SK-N-SH (cell line): ENCODE data around the gene AHNAK. TPM values are rescaled to one million over a fixed set of nuclear protein-coding genes. Genes with fewer than 3 reads are reported as not detected.

ENCODE experiments used
- CTCF ChIA-PET: fragments of 300-600, 350-600 bp; formaldehyde crosslinking; extraction: SDS; loops from one replicate; lab custom pipeline; 2021; lab: Yijun Ruan, JAX
- POLR2A ChIA-PET: fragments of 350-600 bp; sonication (Branson Sonifier 250); formaldehyde crosslinking; extraction: SDS; loops from one replicate; lab custom pipeline; 2020; ENCODE audit warnings: antibody characterized with exemption, inconsistent platforms; lab: Yijun Ruan, JAX
- DNase-seq: peaks from one replicate; pipeline ENCODE4 v3.0.0; 2012
- H2AFZ ChIP-seq: fragments of 200-600 bp; sonication (generic); 2 replicates; pipeline ENCODE4 v1.8.1; 2016; ENCODE audit warnings: antibody characterized with exemption, mild to moderate bottlenecking, low read depth
- H3F3A ChIP-seq: fragments of 200-600 bp; sonication (generic); replicated peaks from 2 replicates; pipeline ENCODE3; 2016; ENCODE audit warnings: antibody characterized with exemption, mild to moderate bottlenecking; ENCODE audit not compliant: insufficient read depth
- H3K27ac ChIP-seq, 2 experiments: fragments of 200-500 bp in 1 of 2; fragments of 200-600 bp in 1 of 2; sonication (Bioruptor generic) in 1 of 2; sonication (generic), shearing (Covaris generic) in 1 of 2; 2 replicates each; pipeline versions ENCODE4 v1.5.1 to v1.6.1; 2014 to 2016; ENCODE audit warnings: low read depth in 2 of 2, inconsistent platforms in 1 of 2, low read length in 1 of 2, mild to moderate bottlenecking in 1 of 2, mixed read lengths in 1 of 2
- H3K27me3 ChIP-seq: fragments of 200-600 bp; sonication (generic), shearing (Covaris generic); 2 replicates; pipeline ENCODE4 v1.6.1; 2016; ENCODE audit warnings: mixed run types; ENCODE audit not compliant: insufficient read depth
- H3K36me3 ChIP-seq, 2 experiments: fragments of 200-500 bp in 1 of 2; fragments of 200-600 bp in 1 of 2; sonication (Bioruptor generic) in 1 of 2; sonication (generic) in 1 of 2; replicated peaks in 1 of 2; 2 replicates each; pipeline versions ENCODE3 to v1.5.1; 2014 to 2016; ENCODE audit warnings: low read length in 1 of 2, mild to moderate bottlenecking in 1 of 2; ENCODE audit not compliant: insufficient read depth in 2 of 2, control insufficient read depth in 1 of 2
- H3K4me1 ChIP-seq, 2 experiments: fragments of 200-500 bp in 1 of 2; fragments of 200-600 bp in 1 of 2; sonication (Bioruptor generic) in 1 of 2; sonication (generic), shearing (Covaris generic) in 1 of 2; 2 replicates each; pipeline versions ENCODE4 v1.5.1 to v1.6.1; 2014 to 2016; ENCODE audit warnings: low read depth in 1 of 2, low read length in 1 of 2, mixed run types in 1 of 2; ENCODE audit not compliant: insufficient read depth in 2 of 2, control insufficient read depth in 1 of 2
- H3K4me2 ChIP-seq: fragments of 200-600 bp; sonication (generic), shearing (Covaris generic); 2 replicates; pipeline ENCODE4 v1.6.1; 2017; ENCODE audit warnings: mixed run types
- H3K4me3 ChIP-seq, 2 experiments: fragments of 200-500 bp in 1 of 2; fragments of 200-600 bp in 1 of 2; sonication (Bioruptor generic) in 1 of 2; sonication (generic), shearing (Covaris generic) in 1 of 2; 2 replicates each; pipeline versions ENCODE4 v1.5.1 to v1.8.1; 2014 to 2016; ENCODE audit warnings: low read depth in 2 of 2, inconsistent platforms in 1 of 2, low read length in 1 of 2, mild to moderate bottlenecking in 1 of 2, mixed read lengths in 1 of 2, moderate library complexity in 1 of 2
- H3K79me2 ChIP-seq: fragments of 200-600 bp; sonication (generic); 2 replicates; pipeline ENCODE4 v1.8.1; 2017; ENCODE audit warnings: mild to moderate bottlenecking; ENCODE audit not compliant: insufficient read depth
- H3K9ac ChIP-seq: fragments of 200-600 bp; sonication (generic); 2 replicates; pipeline ENCODE4 v1.6.1; 2017; ENCODE audit warnings: mixed run types
- H3K9me2 ChIP-seq: fragments of 200-600 bp; sonication (generic); 2 replicates; pipeline ENCODE4 v1.6.1; 2017; ENCODE audit warnings: mixed run types
- H3K9me3 ChIP-seq: fragments of 200-600 bp; sonication (generic); 2 replicates; pipeline ENCODE4 v1.6.1; 2017; ENCODE audit warnings: mixed run types, mild to moderate bottlenecking, moderate library complexity
- H4K20me1 ChIP-seq: fragments of 200-600 bp; sonication (generic); 2 replicates; pipeline ENCODE4 v1.6.1; 2017; ENCODE audit warnings: mild to moderate bottlenecking, mixed run types; ENCODE audit not compliant: insufficient read depth
- ELF1 ChIP-seq: IDR thresholded peaks from 2 replicates; pipeline ENCODE4 v1.4.0; 2012
- EP300 ChIP-seq, 2 experiments: IDR thresholded peaks; 2 replicates each; pipeline versions ENCODE4 v1.4.0 to v1.6.1; 2012; ENCODE audit warnings: borderline replicate concordance in 1 of 2, low read depth in 1 of 2, low read length in 1 of 2
- FOSL2 ChIP-seq: IDR thresholded peaks from 2 replicates; pipeline ENCODE4 v1.4.0; 2012; ENCODE audit warnings: low read depth, mild to moderate bottlenecking, moderate library complexity, borderline replicate concordance
- GABPA ChIP-seq: IDR thresholded peaks from 2 replicates; pipeline ENCODE4 v1.4.0; 2012; ENCODE audit warnings: low read depth, mild to moderate bottlenecking
- JUND ChIP-seq: IDR thresholded peaks from 2 replicates; pipeline ENCODE4 v1.4.0; 2012
- MEF2A ChIP-seq: IDR thresholded peaks from 2 replicates; pipeline ENCODE4 v1.4.0; 2012; ENCODE audit warnings: low read depth, borderline replicate concordance
- NFIC ChIP-seq: IDR thresholded peaks from 2 replicates; pipeline ENCODE4 v1.4.0; 2012; ENCODE audit warnings: borderline replicate concordance
- POLR2AphosphoS5 ChIP-seq: IDR thresholded peaks from 2 replicates; pipeline ENCODE4 v1.6.1; 2012; ENCODE audit warnings: low read depth, low read length
- RCOR1 ChIP-seq: fragments of 150-350 bp; IDR thresholded peaks from 2 replicates; pipeline ENCODE4 v1.6.1; 2017; ENCODE audit warnings: antibody characterized with exemption, low read length
- RFX5 ChIP-seq: IDR thresholded peaks from 2 replicates; pipeline ENCODE4 v1.6.1; 2012; ENCODE audit warnings: mild to moderate bottlenecking, improper control_type of control experiment, low read length
- SIN3A ChIP-seq: IDR thresholded peaks from 2 replicates; pipeline ENCODE4 v1.6.1; 2012; ENCODE audit warnings: low read depth, mild to moderate bottlenecking, low read length, moderate library complexity, borderline replicate concordance
- SMC3 ChIP-seq: IDR thresholded peaks from 2 replicates; pipeline ENCODE4 v1.6.1; 2012; ENCODE audit warnings: low read depth, low read length, improper control_type of control experiment
- TCF12 ChIP-seq: IDR thresholded peaks from 2 replicates; pipeline ENCODE4 v1.4.0; 2012
- USF2 ChIP-seq: fragments of 150-350 bp; IDR thresholded peaks from 2 replicates; pipeline ENCODE4 v1.6.1; 2017; ENCODE audit warnings: antibody characterized with exemption, low read length, low read depth, borderline replicate concordance
- WGBS: methylation state at CpG from one replicate; pipeline ENCODE4 v1.1.6; 2017; ENCODE audit warnings: low lambda C conversion rate; 5-methylcytosine and 5-hydroxymethylcytosine counted together
- polyA plus RNA-seq, 3 experiments: library from polyadenylated mRNA; depleted of rRNA; stranded (reverse); fragments of >200 nt; gene quantifications; 2 replicates each; pipeline ENCODE4 v1.2.3, GENCODE V29; 2012
- TF ChIP-seq, protein P1 (sequence below): IDR thresholded peaks from 2 replicates; pipeline ENCODE4 v1.4.0; 2012; ENCODE audit warnings: low read depth
- TF ChIP-seq, protein P2 (sequence below): fragments of 150-350 bp; IDR thresholded peaks from 2 replicates; pipeline ENCODE4 v1.6.1; 2016; ENCODE audit warnings: mild to moderate bottlenecking, low read depth, low read length

Gene AHNAK
- polyA plus RNA-seq, 1 of the 3 experiments (the other 2 are of a cell fraction): 57.8 TPM

DNA sequence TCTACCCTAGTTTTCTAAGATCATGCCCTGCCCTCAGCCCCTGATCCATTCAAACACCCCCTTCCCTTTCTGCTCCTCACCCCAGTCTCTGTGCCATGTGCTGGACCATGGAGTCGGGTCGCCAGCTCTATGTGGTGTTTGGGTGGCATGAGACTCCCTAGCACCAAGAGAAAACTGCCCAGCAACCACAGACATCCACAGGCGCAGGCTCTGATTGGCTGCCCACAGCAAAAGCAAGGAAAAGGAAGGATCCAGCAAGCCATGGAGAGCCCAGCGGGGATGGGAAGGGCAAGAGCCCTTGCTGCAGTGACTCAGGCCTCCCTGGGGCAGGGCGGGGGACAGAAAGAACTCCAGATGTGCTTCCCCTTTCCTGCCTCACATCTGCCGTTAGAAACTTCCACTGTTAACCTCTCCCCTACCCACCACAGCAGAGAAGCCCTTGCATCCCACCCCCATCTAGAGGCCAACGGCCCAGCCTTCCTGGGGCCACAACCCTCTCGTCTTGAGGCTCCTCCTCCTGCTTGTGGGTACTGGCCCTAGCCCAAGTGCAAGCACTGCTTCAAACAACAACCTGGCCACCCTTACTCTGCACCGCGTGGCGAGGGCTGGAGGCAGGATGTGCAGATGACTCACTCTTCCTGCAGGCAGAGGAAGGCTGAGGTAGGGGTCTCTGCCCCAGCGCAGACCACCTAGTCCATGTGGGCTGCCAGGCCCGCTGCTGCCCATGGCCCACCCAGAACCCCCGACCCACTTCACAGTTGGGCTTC lies 9.7 kb upstream of the AHNAK start:
- CTCF ChIA-PET: interaction anchor here (1.0 to 11.8 kb wide), 6 partner anchors 12 to 449 kb away, joined by 3 to 90 read pairs (median 8); no protein-coding TSS in a partner anchor
- H3K27me3 ChIP-seq: no peaks in the 10 kb centered on the region
- DNase-seq: peak; percentile 90
- peaks cover 6% of the 10 kb centered on the region for H4K20me1 ChIP-seq
- H3K9me2 ChIP-seq: no peaks in the 10 kb centered on the region
- H3F3A ChIP-seq: peaks cover 87% of the 10 kb centered on the region
- H3K27ac ChIP-seq: peak overlapping the region; percentile 85 to 97
- no peak overlapping the region; a peak in 1 of 4 replicates for H3K4me3 ChIP-seq
- peaks cover 33% of the 10 kb centered on the region; the same call in 1 of the 2 replicates for H3K79me2 ChIP-seq
- H3K36me3 ChIP-seq: peaks cover 23 to 30% of the 10 kb centered on the region in 2 experiments
- H3K4me1 ChIP-seq: peaks cover 40 to 79% of the 10 kb centered on the region in 2 experiments
- H3K4me2 ChIP-seq: peak overlapping the region; percentile 85
- peak overlapping the region; percentile 82 for H3K9ac ChIP-seq
- 8% methylated on average over 12 of the region's 14 CpGs for WGBS
- POLR2A ChIA-PET: interaction anchor here (0.7 to 1.8 kb wide), 5 partner anchors 9 to 156 kb away, joined by 3 to 4 read pairs (median 3); partner anchors contain the start of genes AHNAK, C11orf98, CSKMT and EEF1G
- peak; percentile 81 for TF ChIP-seq POLR2AphosphoS5
- TF ChIP-seq SIN3A: 0 out of 2 replicates have a peak, but pooled peaks have one; percentile 29
- no peak for TF ChIP-seq ELF1
- peak; percentile 84 for TF ChIP-seq FOSL2
- no peak for TF ChIP-seq RCOR1
- TF ChIP-seq RFX5: peak; percentile 100
- peak; percentile 79 for TF ChIP-seq JUND
- no peak for TF ChIP-seq MEF2A
- TF ChIP-seq NFIC: peak; percentile 73
- TF ChIP-seq SMC3: no peak
- TF ChIP-seq EP300 (IDR thresholded peaks at IDR 0.05; ENCODE audit: borderline replicate concordance in 1 of 2, low read depth in 1 of 2, low read length in 1 of 2): peak in 1 of 2 experiments; percentile 42; a peak in 1 of 4 replicates
- TF ChIP-seq USF2: no peak
- TF ChIP-seq, protein P1, sequence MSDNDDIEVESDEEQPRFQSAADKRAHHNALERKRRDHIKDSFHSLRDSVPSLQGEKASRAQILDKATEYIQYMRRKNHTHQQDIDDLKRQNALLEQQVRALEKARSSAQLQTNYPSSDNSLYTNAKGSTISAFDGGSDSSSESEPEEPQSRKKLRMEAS: peak; percentile 99
- peak; percentile 47; the same call in 1 of the 2 replicates for TF ChIP-seq GABPA
- TF ChIP-seq, protein P2, sequence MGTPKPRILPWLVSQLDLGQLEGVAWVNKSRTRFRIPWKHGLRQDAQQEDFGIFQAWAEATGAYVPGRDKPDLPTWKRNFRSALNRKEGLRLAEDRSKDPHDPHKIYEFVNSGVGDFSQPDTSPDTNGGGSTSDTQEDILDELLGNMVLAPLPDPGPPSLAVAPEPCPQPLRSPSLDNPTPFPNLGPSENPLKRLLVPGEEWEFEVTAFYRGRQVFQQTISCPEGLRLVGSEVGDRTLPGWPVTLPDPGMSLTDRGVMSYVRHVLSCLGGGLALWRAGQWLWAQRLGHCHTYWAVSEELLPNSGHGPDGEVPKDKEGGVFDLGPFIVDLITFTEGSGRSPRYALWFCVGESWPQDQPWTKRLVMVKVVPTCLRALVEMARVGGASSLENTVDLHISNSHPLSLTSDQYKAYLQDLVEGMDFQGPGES: 0 out of 2 replicates have a peak, but pooled peaks have one; percentile 29
- peak; percentile 64 for TF ChIP-seq TCF12
- no peak overlapping the region for H2AFZ ChIP-seq
- no peaks in the 10 kb centered on the region for H3K9me3 ChIP-seq
